ENCODE measurements around the gene TGFBR3.
A peak's percentile ranks its signal among the peaks of the same experiment; 100 is the strongest.

Gene TGFBR3

GRCh38 chr1:91746728-91747338 is 139.1 kb downstream of the TGFBR3 start:
- DNase-seq (ENCODE audit: low read depth, low spot score): no peak
- TF ChIP-seq, protein P1, sequence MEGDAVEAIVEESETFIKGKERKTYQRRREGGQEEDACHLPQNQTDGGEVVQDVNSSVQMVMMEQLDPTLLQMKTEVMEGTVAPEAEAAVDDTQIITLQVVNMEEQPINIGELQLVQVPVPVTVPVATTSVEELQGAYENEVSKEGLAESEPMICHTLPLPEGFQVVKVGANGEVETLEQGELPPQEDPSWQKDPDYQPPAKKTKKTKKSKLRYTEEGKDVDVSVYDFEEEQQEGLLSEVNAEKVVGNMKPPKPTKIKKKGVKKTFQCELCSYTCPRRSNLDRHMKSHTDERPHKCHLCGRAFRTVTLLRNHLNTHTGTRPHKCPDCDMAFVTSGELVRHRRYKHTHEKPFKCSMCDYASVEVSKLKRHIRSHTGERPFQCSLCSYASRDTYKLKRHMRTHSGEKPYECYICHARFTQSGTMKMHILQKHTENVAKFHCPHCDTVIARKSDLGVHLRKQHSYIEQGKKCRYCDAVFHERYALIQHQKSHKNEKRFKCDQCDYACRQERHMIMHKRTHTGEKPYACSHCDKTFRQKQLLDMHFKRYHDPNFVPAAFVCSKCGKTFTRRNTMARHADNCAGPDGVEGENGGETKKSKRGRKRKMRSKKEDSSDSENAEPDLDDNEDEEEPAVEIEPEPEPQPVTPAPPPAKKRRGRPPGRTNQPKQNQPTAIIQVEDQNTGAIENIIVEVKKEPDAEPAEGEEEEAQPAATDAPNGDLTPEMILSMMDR (IDR thresholded peaks at IDR 0.05; ENCODE audit: low read depth, low read length): no peak
- H3K4me3 ChIP-seq (ENCODE audit: low read depth, low read length): no peak overlapping the region
- in situ Hi-C loops (cut with HindIII; ENCODE audit: low sequenced_read_pairs): no loop called here

GRCh38 chr1:91745640-91746373 is 140.1 kb downstream of the TGFBR3 start:
- no peak overlapping the region for H3K4me3 ChIP-seq (ENCODE audit: low read depth, low read length)
- in situ Hi-C loops (cut with HindIII; ENCODE audit: low sequenced_read_pairs): no loop called here
- TF ChIP-seq, protein P1 (IDR thresholded peaks at IDR 0.05; ENCODE audit: low read depth, low read length): no peak
- DNase-seq (ENCODE audit: low read depth, low spot score): no peak

DNA sequence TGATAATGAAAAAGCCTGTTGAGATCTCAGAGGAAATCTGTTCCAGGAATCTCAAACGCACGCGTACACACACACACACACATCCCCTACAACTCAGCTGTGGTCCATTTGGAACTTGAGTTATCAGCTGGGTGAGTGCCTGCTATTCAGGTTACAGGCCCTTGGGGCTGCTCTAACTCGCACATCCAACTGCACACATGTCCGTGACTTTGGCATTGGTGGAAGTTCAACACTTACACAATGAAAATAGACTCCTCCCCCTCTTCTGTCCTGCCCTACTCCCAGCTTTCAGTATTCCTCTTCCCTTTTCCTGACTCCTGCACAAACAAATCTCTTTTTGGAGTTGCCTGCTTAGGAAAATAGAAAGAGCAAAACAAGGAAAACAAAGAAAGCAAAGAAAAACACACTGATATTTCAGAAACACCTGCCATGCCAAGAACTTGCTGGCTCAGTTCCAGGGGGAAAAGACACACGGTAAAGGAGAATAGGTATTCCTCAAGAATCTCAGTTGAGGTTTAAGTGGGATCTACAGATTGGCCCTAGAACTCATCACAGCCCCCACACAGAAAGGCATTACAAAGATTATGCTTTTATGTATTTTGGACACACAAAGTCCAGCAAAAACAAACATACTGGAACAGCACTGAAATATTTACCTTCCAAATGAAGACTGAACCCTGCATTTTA is 140.9 kb downstream of the TGFBR3 start:
- DNase-seq (ENCODE audit: low read depth, low spot score): no peak
- H3K4me3 ChIP-seq (ENCODE audit: low read depth, low read length): no peak overlapping the region
- in situ Hi-C loops (cut with HindIII; ENCODE audit: low sequenced_read_pairs): no loop called here
- TF ChIP-seq, protein P1 (IDR thresholded peaks at IDR 0.05; ENCODE audit: low read depth, low read length): no peak

GRCh38 chr1:91742848-91743292 is 143.1 kb downstream of the TGFBR3 start:
- peak; percentile 84 for DNase-seq (ENCODE audit: low read depth, low spot score)
- in situ Hi-C loops (cut with HindIII; ENCODE audit: low sequenced_read_pairs): no loop called here

GRCh38 chr1:91741906-91742305 is 144.0 kb downstream of the TGFBR3 start:
- TF ChIP-seq, protein P1 (IDR thresholded peaks at IDR 0.05; ENCODE audit: low read depth, low read length): no peak
- H3K4me3 ChIP-seq (ENCODE audit: low read depth, low read length): no peak overlapping the region
- in situ Hi-C loops (cut with HindIII; ENCODE audit: low sequenced_read_pairs): no loop called here
- DNase-seq (ENCODE audit: low read depth, low spot score): no peak

More at GRCh38 chr1:91742848-91743292, 143.1 kb downstream of the TGFBR3 start:
- TF ChIP-seq, protein P1 (IDR thresholded peaks at IDR 0.05; ENCODE audit: low read depth, low read length): no peak
- H3K4me3 ChIP-seq (ENCODE audit: low read depth, low read length): no peak overlapping the region

- H3K4me3 ChIP-seq (ENCODE audit: low read depth, low read length): no peak overlapping the region
- in situ Hi-C loops (cut with HindIII; ENCODE audit: low sequenced_read_pairs): no loop called here
- peak; percentile 26 for DNase-seq (ENCODE audit: low read depth, low spot score)
- TF ChIP-seq, protein P1 (IDR thresholded peaks at IDR 0.05; ENCODE audit: low read depth, low read length): no peak
Observed at GRCh38 chr1:91741301-91741700, 144.7 kb downstream of the TGFBR3 start.
